ENCODE measurements around the gene MED25.

GRCh38 chr19:49851456-49852259, 33.6 kb downstream of the MED25 start:
- no peak for TF ChIP-seq CTCF (conservative IDR thresholded peaks at IDR 0.05; ENCODE audit: low read depth, low read length)
- TF ChIP-seq EZH2 (IDR thresholded peaks at IDR 0.05; ENCODE audit: borderline replicate concordance, low read depth, low read length, poor library complexity, severe bottlenecking): no peak
